Right lung (tissue), 5 donors: ENCODE results near the gene PVALB. TPM values are rescaled to one million over a fixed set of nuclear protein-coding genes. Genes with fewer than 3 reads are reported as not detected.
A peak's percentile ranks its signal among the peaks of the same experiment; 100 is the strongest.

Experiments used
- DNase-seq, 2 donors: peaks; one replicate each; pipeline ENCODE4 v3.0.0-alpha.2; 2013
- polyA plus RNA-seq, 5 donors: library from polyadenylated mRNA; unstranded; fragments of 120-200 nt; gene quantifications; one replicate each; pipeline versions ENCODE4 v1.2.1 to v1.2.3, GENCODE V29; 2013; ENCODE audit warnings: inconsistent platforms in 1 of 5, low replicate concordance in 1 of 5; ENCODE audit not compliant: insufficient read length in 5 of 5, insufficient read depth in 1 of 5

The PVALB gene
- polyA plus RNA-seq, 5 donors, result 0.55 to 1.0 TPM; not detected in 3

- DNase-seq, result no peak
Observed at GRCh38 chr22:36814801-36815200, 2.0 kb downstream of the PVALB start.

- no peak for DNase-seq
Observed at GRCh38 chr22:36811094-36811800, 5.6 kb downstream of the PVALB start.

- no peak for DNase-seq
Observed at GRCh38 chr22:36809351-36809750, 7.5 kb downstream of the PVALB start.

- DNase-seq, result no peak
Observed at GRCh38 chr22:36808721-36809344, 8.0 kb downstream of the PVALB start.

- DNase-seq, result no peak
Observed at GRCh38 chr22:36807627-36808026, 9.2 kb downstream of the PVALB start.

- DNase-seq, result no peak
Observed at GRCh38 chr22:36806835-36807234, 10.0 kb downstream of the PVALB start.

- no peak for DNase-seq
Observed at GRCh38 chr22:36803358-36803757, 13.5 kb downstream of the PVALB start.

GRCh38 chr22:36798674-36799066, 18.2 kb downstream of the PVALB start:
- DNase-seq, result no peak

- no peak for DNase-seq
Observed at GRCh38 chr22:36797911-36798673, 18.7 kb downstream of the PVALB start.

- no peak for DNase-seq
Observed at GRCh38 chr22:36797374-36797773, 19.5 kb downstream of the PVALB start.

- DNase-seq, result no peak
Observed at GRCh38 chr22:36796552-36797175, 20.2 kb downstream of the PVALB start.

- DNase-seq, result no peak
Observed at GRCh38 chr22:36795633-36796032, 21.2 kb downstream of the PVALB start.

GRCh38 chr22:36790648-36791047, 26.2 kb downstream of the PVALB start:
- DNase-seq, result no peak

GRCh38 chr22:36787204-36787988, 29.4 kb downstream of the PVALB start:
- DNase-seq, result no peak

GRCh38 chr22:36783743-36784142, 33.1 kb downstream of the PVALB start:
- DNase-seq, result no peak

- DNase-seq, result peak; percentile 42 to 55
Observed at GRCh38 chr22:36781656-36782627, 34.9 kb downstream of the PVALB start.

GRCh38 chr22:36778020-36778419, 38.8 kb downstream of the PVALB start:
- DNase-seq, result no peak

- DNase-seq, result no peak
Observed at GRCh38 chr22:36776722-36777121, 40.1 kb downstream of the PVALB start.

- peak; percentile 99 for DNase-seq
Observed at GRCh38 chr22:36775964-36776669, 40.7 kb downstream of the PVALB start, which contains the start of gene IFT27. TSS of gene IFT27 (minus strand) at chr22:36776119. CDS start at chr22:36775707, 412 bp downstream.

GRCh38 chr22:36775586-36775963, 41.3 kb downstream of the PVALB start:
- DNase-seq, result peak in 1 of 2 donors; percentile 31
